ENCODE measurements around the gene TM4SF20.

DNA sequence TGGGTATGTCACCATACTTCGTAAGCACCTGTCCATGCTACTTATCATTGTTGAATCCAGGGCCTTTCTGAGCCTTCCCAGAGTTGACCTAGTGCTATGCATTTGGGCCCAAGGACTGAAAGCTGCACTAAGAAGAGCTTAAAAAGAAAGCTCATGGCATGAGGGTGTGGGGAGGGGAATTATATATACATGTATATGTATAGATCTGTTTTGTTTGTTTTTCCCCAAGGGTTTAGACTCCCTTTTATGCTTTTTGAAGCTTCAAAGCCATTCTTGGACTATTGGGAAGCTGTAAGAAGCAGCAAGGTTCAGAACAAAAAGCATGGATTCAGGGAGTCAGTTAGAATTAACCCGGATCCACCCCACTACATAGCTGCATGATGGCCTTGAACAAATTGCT, 30.8 kb downstream of the TM4SF20 start:
- no peak for TF ChIP-seq ZNF274 (IDR thresholded peaks at IDR 0.05; ENCODE audit: low read depth, low read length)
- TF ChIP-seq YY1 (IDR thresholded peaks at IDR 0.05; ENCODE audit: insufficient read depth, insufficient read length), result no peak
